ENCODE results near the gene FADD.
"Not testable (repeated sequence)": the region's sequence is repeated elsewhere in the genome, so short reads cannot be mapped to it uniquely, and the experiment has no call there.

FADD gene

GRCh38 chr11:70205766-70206165 lies 2.7 kb downstream of the FADD start:
- DNase-seq: no peak

GRCh38 chr11:70206226-70206981 lies 3.3 kb downstream of the FADD start:
- DNase-seq: no peak

- no peak for DNase-seq
These were observed 3.9 kb downstream of the FADD start for GRCh38 chr11:70206982-70207376.

GRCh38 chr11:70207531-70208131 lies 4.5 kb downstream of the FADD start:
- no peak for DNase-seq

GRCh38 chr11:70209391-70209912 lies 6.4 kb downstream of the FADD start:
- DNase-seq: no peak

- DNase-seq: no peak
These were observed 7.0 kb downstream of the FADD start for GRCh38 chr11:70210051-70210501.

GRCh38 chr11:70210530-70210929 lies 7.4 kb downstream of the FADD start:
- DNase-seq: no peak

GRCh38 chr11:70212227-70212811 lies 9.2 kb downstream of the FADD start:
- DNase-seq: no peak

GRCh38 chr11:70217388-70217787 lies 14.3 kb downstream of the FADD start:
- not testable (repeated sequence) for DNase-seq

GRCh38 chr11:70218076-70218475 lies 15.0 kb downstream of the FADD start:
- not testable (repeated sequence) for DNase-seq

- DNase-seq: no peak
These were observed 17.0 kb downstream of the FADD start for GRCh38 chr11:70220136-70220535.

GRCh38 chr11:70220920-70221319 lies 17.8 kb downstream of the FADD start:
- DNase-seq: no peak

- DNase-seq: no peak
These were observed 22.6 kb downstream of the FADD start for GRCh38 chr11:70225681-70226177.

- no peak for DNase-seq
These were observed 23.1 kb downstream of the FADD start for GRCh38 chr11:70226183-70226582.

GRCh38 chr11:70226967-70227366 lies 23.9 kb downstream of the FADD start:
- DNase-seq: no peak

GRCh38 chr11:70229737-70230136 lies 26.6 kb downstream of the FADD start:
- DNase-seq: no peak

- no peak for DNase-seq
These were observed 27.2 kb downstream of the FADD start for GRCh38 chr11:70230151-70230839.

GRCh38 chr11:70230840-70231710 lies 28.0 kb downstream of the FADD start:
- DNase-seq: no peak

GRCh38 chr11:70233034-70233433 lies 29.9 kb downstream of the FADD start:
- no peak for DNase-seq

- DNase-seq: no peak
These were observed 30.4 kb downstream of the FADD start for GRCh38 chr11:70233511-70233934.

- DNase-seq: no peak
These were observed 30.9 kb downstream of the FADD start for GRCh38 chr11:70233962-70234361.

- no peak for DNase-seq
These were observed 37.2 kb downstream of the FADD start for GRCh38 chr11:70240337-70240736.

All from femur (tissue), 1 donor.